Heart left ventricle (tissue), 13 donors: Measurements from ENCODE around the gene GABBR1.

Experiments used
- CTCF ChIP-seq, 12 donors: fragments of 200-600 bp; sonication (generic) in 4 of 12; IDR thresholded peaks; one replicate each; pipeline versions ENCODE4 v1.5.0 to v1.8.0; 2018 to 2022; ENCODE audit warnings: antibody characterized with exemption in 12 of 12, mild to moderate bottlenecking in 5 of 12
- POLR2A ChIP-seq, 2 donors: fragments of 450-650 bp; IDR thresholded peaks; one replicate each; pipeline ENCODE4 v1.6.1; 2017; ENCODE audit warnings: antibody characterized with exemption in 2 of 2, mild to moderate bottlenecking in 2 of 2, moderate library complexity in 2 of 2
- donor health status: ischemic (EF 13 %, LVEDD 7.1; RV severe dilation, severe dysfunction).
- donor health status: DM: no; HTN: yes; CAD: no.
- donor health status: DM: no; HTN: no; CAD: no.
- donor health status: ischemic (EF 25% LVEDD 6.9; RV normal size, moderate dysfunction).
- donor health status: ischemic (EF 25% LVEDD 5.7; RV mildly dilated, moderate dysfunction).
- donor health status: ischemic (EF 35%, LVEDD 5.7; RV mildly dilated, moderate dysfunction).
- donor health status: nonischemic (EF 11% LVEDD 7.7; RV severe dilation, severe dysfunction).
- donor health status: DM: yes; HTN: yes; CAD: no.
- donor health status: PGD.
- donor health status: ischemic (EF 29% LVEDD 5.4; RV normal size, mild dysfunction).
- donor health status: nonischemic (EF 23%, LVEDD 6.1; RV moderate dilation, normal function).

DNA sequence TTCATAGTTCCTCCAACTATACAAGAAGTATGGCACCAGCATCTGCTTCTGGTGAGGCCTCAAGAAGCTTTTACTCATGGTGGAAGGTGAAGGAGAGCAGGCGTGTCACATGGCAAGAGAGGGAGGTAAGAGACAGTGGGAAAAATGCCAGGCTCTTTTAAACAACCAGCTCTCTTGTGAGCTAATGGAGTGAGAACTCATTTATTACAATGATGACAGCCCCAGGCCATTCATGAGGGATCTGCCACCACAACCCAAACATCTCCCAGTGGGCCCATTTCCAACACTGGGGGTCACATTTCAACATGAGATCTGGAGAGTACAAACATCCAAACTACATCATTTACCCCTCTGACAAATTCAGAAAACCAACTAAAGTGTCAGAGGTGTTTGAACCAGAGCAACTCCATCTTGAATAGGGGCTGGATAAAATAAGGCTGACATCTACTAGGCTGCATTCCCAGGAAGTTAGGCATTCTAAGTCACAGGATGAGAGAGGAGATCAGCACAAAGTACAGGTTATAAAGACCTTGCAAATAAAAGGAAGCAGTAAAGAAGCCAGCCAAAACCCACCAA lies 71.3 kb downstream of the GABBR1 start:
- no peak for TF ChIP-seq CTCF (IDR thresholded peaks at IDR 0.05)
- no peak for TF ChIP-seq POLR2A (IDR thresholded peaks at IDR 0.05)
